CD4-positive, alpha-beta T cell treated with Interleukin-4 for 4 hours (primary cell): ENCODE results near the gene XIST.
"Not testable (repeated sequence)": the region's sequence is repeated elsewhere in the genome, so short reads cannot be mapped to it uniquely, and the experiment has no call there.

ENCODE experiments used
- DNase-seq: peaks from one replicate; pipeline ENCODE4 v3.0.0-alpha.2; 2020

XIST gene

GRCh38 chrX:73838123-73838522 is 14.4 kb downstream of the XIST start:
- no peak for DNase-seq

GRCh38 chrX:73836956-73837477 is 15.5 kb downstream of the XIST start:
- no peak for DNase-seq

GRCh38 chrX:73834219-73834618 is 18.3 kb downstream of the XIST start:
- DNase-seq: no peak

DNA sequence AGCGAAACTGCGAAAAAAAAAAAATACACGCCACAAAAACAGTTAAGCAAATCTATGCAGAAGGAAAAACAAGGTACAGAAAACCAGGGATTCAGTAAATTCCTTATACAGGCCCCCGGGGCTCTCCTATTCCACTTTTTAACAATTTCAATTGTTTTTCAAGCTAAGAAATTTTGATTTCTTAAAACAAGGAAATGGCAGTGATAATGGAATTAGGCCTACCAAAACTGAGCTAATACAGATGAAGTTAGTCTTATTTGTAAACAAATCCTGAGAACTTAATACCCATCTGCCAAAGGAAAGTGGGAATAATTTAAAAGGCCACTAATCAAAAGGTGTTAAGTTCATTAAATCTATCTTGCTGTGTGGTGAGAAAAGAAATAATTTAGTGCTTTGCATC is 20.2 kb downstream of the XIST start:
- no peak for DNase-seq

GRCh38 chrX:73831500-73831899 is 21.0 kb downstream of the XIST start:
- DNase-seq: no peak

DNA sequence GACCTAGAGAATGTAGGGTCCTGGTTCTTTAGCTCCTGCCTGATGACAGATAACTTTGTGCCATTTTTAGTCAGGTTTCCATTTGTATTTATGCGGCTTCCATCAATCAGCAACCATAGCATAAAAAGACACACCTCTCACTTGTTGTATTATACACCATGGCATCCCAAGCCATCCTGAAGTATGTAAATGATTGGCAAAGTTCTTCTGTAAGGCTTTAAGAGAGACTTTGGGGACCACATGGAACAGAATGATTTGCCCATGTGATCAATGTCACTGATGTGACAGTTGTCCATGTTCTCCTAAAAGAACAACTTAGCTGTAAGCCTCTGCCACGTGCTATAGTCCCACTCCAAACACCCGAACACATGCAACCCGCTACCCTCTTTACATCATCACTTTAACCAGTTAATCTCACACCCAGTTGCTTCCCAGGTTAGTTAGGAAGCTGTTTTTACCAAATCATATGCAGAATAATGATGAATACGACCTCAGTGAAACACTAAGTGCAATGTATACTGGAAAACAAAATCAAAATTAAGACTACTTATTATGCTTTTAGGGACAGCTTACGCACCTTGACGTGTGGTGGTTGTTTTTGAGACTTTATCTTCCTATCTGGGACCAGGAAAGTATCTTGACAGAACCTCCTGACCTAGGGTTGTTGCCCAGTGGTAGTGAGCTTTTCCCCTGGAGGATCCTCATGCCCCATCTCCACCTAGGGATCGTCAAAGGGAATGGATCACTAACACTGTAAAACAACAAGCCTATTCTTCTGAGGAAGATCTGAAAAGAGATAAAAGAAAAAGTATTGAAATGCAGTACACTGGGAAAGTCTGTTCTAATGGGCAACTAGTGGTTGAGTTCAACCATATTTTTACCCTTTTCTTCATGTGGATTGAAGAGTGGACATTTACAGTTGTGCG is 21.8 kb downstream of the XIST start:
- no peak for DNase-seq

GRCh38 chrX:73829890-73830466 is 22.5 kb downstream of the XIST start:
- DNase-seq: no peak

DNA sequence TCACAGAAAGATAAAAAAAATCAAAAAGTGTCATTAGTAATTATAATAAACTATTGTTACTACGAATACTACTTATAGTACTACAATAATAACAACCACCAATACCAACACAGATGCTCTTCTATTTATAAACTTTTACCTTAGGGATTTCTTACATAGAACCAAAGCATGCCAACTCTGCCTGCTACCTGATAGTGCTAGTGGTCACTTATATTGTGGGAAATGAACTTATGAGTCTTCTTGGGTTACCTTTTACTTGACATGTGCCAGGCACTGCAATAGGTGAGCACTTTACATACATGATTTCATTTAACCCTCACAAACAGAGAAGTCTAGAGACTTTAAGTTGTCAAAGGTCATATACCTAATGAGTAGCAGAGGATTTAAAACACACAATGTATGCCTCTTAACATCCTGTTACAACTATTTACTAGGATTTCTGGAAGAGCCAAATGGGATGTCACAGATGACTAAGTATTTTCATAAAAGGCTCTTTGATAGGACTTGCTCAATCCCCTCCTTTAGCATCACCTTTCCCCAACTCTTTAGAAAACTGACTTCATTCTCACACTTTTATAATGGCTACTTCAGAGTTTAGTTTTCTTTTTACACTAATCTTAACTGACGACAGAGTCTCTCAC is 24.3 kb downstream of the XIST start:
- DNase-seq: no peak

DNA sequence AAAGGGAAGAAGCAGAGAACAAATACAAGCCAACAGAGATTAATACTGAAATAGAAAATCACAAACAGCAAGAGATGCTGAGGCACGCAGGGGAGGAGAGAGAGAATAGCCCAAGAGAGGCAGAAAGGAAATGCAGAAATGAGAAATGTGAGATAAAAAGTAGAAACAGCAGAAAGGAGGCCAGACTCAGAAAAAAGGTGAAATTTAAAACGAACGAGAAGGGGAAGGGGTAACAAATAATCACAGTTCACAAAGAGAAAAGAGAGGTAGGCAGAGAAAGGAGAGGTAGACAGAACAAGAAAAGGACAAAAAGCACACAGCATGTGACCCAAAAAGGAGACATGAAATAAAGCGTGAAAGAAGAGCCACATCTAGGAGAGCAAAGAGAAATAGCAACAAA is 25.1 kb downstream of the XIST start:
- no peak for DNase-seq

GRCh38 chrX:73826996-73827395 is 25.5 kb downstream of the XIST start:
- DNase-seq: no peak

- DNase-seq: no peak
Measured at GRCh38 chrX:73825569-73825968, 26.9 kb downstream of the XIST start.

DNA sequence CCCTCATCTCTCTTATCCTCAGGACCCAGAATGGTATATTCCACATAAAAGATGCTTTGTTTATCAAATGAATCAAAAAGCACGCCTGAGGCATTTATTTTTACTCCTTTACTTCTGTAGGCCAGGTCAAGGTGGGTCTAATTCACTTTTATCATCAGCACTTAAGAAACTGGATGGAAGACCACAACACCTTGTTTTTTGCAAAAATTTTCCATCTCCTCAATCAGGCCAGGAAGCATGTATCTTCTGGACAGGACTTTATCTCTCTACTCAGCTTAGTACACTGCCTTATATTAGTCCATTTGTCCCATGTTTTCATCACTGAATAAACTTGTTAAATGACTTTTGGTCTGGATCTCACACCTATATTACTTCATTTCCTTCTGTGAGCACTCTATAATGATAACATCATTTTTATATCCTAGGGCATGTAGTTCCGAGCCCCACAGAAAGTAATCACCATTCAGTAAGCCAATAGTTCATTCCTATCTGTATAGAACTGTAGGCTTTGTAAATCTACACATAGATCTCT is 29.0 kb downstream of the XIST start:
- no peak for DNase-seq

DNA sequence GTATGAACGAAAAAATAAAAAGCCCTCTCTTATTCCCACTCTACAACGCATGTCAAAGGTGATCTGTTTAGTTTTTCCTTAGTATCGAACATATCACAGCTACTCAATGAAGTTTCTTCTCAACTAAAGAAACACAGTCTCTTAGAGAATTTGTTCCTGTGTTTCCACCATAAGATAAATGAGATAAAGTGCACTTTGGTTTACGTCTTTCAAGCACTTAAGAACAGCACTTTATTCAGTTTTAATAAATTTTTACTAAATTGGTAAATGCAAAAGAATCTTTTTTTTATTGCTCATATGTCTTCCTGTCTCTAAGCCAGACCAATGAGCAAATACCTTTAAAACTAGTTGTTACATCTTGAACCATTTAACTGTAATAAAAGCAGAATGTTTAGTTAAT is 29.7 kb downstream of the XIST start:
- DNase-seq: no peak

- DNase-seq: no peak
Measured at GRCh38 chrX:73821921-73822559, 30.5 kb downstream of the XIST start.

DNA sequence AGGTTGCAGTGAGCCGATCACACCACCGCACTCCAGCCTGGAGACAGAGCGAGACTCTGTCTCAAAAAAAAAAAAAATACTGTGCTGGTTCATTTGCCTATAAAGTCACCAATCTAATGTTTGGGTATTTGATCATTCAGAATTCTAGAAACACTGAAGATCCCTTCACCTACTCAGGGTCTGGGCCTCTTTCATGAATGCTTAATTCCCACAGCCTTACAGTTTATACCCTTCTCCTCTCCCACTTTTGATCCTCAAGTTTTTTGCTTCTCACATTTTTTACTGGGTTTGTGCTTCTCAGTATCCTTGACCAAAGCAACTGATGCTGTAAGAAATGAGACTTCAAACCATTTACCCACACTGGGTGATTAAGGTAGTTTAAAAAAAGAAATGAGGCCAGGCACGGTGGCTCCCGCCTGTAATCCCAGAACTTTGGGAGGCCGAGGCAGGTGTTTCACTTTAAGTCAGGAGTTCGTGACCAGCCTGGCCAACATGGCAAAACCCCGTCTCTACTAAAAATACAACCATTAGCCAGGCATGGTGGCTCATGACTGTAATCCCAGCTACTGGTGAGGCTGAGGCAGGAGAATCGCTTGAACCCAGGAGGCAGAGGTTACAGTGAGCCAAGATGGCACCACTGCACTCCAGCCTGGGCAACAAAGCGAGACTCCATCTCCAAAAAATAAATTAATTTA is 32.5 kb downstream of the XIST start:
- not testable (repeated sequence) for DNase-seq

- no peak for DNase-seq
Measured at GRCh38 chrX:73818200-73819116, 34.1 kb downstream of the XIST start.

- no peak for DNase-seq
Measured at GRCh38 chrX:73817393-73818199, 34.9 kb downstream of the XIST start.

- no peak for DNase-seq
Measured at GRCh38 chrX:73812256-73812655, 40.3 kb downstream of the XIST start.

- not testable (repeated sequence) for DNase-seq
Measured at GRCh38 chrX:73804109-73804508, 48.4 kb downstream of the XIST start.

DNA sequence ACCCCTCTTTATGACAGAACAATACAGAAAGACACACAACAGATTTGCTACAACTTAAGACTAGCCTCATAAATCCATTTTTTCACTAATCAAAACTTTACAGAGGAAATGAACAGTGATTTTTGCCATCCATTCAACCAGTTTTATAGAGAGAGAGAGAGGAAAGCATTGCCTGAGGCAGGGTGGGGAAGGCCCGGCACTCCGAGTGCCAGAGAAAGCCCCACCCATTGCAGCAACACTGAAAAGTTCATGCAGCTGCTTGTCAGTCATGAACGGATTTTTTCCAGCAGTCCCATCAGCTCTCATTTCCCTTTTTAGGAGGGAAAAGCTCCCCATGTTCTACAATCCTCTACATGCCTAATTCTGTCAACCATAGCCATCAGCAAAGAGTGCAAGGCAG is 52.6 kb downstream of the XIST start:
- DNase-seq: no peak
